HG02870 (cell line): ENCODE measurements around the gene COMMD4.
"Not testable (repeated sequence)": the region's sequence is repeated elsewhere in the genome, so short reads cannot be mapped to it uniquely, and the experiment has no call there.

ENCODE experiments used
- ATAC-seq: cut with Tn5 transposase; IDR thresholded peaks from one replicate; pipeline ENCODE4 v1.9.1; 2021; ENCODE audit warnings: mild to moderate bottlenecking, moderate library complexity; ENCODE audit not compliant: unreplicated experiment

The COMMD4 gene

DNA sequence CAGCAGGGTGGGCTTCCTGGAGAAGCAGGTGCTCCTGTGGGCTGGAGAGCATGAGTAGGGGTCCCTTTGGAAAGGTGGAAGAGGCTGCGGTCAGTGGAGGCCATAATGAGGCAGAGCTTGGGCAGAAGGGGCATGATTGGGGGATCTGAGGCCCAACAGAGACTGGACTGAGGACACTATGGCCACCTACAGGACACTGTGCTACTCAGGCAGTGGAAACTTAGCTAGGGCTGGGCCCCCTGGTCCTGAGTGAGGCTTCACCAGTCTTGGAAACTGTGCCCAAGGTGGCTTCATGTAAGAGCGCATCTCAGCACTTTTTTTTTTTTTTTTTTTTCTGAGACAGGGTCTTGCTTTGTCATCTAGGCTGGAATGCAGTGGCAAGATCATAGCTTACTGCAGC lies 6.3 kb upstream of the COMMD4 start:
- ATAC-seq = no peak

DNA sequence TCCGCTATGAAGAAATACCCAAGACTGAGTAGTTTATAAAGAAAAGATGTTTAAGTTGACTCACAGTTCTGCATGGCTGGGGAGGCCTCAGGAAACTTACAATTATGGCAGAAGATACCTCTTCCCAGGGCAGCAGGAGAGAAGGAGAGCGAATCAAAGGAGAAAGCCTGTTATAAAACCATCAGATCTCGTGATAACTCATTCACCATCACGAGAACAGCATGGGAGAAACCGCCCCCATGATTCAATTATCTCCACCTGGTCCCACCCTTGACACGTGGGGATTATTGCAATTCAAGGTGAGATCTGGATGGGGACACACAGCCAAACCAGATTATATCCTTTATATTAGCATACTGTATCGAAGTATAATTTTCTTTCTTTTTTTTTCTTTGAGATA lies 3.8 kb upstream of the COMMD4 start:
- ATAC-seq = not testable (repeated sequence)

DNA sequence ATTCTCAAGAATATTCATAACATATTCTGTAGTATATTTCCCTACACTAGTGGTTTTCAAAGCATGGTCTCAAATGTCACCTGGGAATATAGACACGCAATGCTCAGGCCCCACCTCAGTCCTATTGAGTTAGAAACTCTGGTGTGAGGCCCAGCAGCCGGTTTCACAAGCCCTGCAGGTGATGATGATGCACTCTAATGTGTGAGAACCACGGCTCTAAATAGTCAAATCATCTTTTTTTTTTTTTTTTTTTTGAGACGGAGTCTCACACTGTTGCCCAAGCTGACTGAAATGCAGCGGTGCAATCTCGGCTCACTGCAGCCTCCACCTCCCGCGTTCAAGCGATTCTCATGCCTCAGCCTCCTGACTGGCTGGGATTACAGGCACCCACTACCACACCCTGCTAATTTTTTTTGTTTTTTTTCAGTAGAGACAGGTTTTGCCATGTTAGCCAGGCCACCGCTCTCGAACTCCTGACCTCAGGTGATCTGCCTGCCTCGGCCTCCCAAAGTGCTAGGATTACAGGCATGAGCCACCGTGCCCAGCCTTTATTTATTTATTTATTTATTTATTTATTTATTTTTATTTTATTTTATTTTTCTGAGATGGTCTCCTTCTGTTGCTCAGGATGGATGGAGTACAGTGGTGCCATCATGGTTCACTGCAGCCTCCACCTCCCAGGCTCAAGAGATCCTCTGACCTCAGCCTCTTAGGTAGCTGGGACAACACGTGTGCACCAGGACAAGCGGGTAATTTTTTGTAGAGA lies 2.0 kb upstream of the COMMD4 start:
- not testable (repeated sequence) for ATAC-seq

DNA sequence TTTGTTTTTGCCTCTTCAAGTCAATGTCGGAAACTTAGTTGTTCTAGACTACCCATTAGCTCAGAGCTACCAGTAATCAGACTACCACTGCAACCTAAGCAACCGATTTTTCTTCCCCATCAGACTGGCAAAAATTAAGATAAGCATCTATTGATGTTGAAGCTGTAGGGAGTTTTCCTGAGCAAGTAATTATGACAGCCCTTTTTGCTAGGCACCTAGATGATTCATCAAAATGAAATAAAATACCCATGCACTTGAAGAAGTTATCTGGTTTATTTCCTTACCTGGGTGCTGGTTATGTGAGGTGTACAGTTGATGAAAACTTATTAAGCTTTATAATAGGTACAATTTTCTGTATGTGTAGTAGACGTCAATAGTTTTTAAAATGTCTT lies 554 bp upstream of the COMMD4 start:
- no peak for ATAC-seq

DNA sequence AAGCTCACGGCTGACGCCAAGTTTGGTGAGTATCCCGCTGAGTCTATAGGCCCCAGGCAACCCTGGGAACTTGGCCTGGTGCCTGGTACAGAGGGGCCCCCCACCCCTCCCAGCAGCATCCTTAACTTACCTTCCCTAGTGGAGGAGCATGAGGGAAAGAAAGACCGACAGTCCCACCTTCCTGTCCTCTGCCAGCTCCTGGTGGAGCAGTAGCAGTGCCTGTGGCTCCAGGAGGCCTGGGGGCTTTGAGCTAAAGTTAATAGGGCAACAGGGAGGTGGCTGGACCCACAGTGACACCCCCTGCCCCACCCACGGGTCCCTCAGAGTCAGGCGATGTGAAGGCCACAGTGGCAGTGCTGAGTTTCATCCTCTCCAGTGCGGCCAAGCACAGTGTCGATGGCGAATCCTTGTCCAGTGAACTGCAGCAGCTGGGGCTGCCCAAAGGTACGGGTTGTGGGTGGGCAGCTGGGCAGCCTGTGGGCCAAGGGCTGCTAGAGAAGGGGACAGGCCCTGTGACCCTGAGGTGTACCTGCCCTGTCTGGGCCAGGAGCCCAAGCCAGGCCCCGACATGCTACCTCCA lies 2.9 kb downstream of the COMMD4 start:
- ATAC-seq = no peak

DNA sequence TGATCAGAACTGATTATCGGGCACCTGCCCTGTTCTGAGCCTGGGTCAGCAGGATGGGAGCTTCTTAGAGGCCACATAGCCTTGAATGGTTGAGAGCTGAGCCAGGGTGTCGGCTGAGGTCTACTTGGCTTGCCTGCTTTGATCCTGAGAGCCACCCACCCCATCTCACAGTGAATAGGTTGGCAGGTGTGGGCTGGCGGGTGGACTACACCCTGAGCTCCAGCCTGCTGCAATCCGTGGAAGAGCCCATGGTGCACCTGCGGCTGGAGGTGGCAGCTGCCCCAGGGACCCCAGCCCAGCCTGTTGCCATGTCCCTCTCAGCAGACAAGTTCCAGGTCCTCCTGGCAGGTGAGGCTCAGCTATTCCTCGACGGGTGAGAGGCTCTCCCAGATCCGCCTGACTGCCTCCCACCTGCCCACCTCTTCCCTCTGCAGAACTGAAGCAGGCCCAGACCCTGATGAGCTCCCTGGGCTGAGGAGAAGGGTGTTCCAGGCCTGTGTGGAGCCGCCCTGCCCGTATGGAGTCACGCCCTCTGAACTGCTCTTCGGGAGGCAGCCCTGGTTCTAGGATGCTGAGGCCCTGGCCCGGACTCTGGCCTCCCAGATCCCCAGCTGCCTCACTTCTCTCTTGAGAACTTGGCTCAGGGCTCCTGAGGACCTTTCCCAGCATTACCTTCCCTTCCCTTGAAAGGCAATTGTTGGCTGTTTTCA lies 3.8 kb downstream of the COMMD4 start:
- no peak for ATAC-seq

DNA sequence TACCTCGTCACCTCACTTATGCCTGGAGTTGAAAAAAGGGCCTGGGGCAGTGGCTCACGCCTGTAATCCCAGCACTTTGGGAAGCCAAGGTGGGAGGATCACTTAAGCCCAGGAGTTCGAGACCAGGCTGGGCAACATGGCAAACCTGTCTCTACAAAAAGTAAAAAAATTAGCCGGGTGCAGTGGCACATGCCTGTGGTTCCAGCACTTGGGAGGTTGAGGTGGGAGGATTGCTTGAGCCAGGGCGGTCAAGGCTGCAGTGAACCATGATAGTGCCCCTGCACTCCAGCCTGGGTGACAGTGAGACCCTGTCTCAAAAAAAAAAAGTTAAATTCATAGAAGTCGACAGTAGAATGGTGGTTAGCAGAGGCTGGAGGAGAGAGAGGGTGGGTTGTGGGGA lies 6.4 kb downstream of the COMMD4 start:
- ATAC-seq = no peak

DNA sequence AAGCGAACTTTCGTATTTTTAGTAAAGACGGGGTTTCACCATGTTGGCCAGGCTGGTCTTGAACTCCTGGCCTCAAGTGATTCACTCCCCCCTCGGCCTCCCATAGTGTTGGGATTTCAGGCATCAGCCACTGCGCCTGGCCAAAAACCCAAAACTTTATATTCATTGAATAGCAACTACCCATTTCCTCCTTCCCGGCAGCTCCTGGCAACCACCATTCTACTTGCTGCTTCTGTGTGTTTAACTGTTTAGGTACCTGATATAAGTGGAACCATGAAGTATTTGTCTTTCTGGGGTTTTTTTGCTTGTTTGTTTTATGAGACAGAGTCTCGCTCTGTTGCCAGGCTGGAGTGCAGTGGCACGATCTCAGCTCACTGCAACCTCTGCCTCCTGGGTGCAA lies 8.1 kb downstream of the COMMD4 start:
- not testable (repeated sequence) for ATAC-seq

DNA sequence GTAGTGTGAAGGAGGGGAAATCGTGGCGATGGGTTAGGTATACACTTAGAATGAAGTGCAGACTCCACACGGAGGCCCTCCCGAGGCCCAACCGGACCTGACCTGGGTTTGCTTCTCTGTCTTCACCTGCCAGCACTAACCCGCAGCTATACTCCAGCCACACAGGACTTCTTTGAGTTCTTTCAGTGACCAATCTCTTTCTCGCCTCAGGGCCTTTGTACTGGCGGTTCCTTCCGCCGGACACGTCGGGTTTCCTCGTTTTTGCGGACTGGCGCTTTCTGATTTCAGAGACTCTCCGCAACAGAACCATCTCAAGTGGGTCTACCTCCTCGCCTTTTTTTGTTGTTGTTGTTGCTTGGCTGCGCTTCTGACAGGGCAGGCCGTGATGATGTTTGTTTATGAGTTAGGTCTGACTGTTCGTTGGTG lies 10.9 kb downstream of the COMMD4 start, which contains the start of gene NEIL1:
Gene NEIL1 (plus strand): TSS at position 244 of the 426 bp plus-strand sequence. CDS start 1,867 bp downstream, outside the sequence.
- no peak for ATAC-seq

DNA sequence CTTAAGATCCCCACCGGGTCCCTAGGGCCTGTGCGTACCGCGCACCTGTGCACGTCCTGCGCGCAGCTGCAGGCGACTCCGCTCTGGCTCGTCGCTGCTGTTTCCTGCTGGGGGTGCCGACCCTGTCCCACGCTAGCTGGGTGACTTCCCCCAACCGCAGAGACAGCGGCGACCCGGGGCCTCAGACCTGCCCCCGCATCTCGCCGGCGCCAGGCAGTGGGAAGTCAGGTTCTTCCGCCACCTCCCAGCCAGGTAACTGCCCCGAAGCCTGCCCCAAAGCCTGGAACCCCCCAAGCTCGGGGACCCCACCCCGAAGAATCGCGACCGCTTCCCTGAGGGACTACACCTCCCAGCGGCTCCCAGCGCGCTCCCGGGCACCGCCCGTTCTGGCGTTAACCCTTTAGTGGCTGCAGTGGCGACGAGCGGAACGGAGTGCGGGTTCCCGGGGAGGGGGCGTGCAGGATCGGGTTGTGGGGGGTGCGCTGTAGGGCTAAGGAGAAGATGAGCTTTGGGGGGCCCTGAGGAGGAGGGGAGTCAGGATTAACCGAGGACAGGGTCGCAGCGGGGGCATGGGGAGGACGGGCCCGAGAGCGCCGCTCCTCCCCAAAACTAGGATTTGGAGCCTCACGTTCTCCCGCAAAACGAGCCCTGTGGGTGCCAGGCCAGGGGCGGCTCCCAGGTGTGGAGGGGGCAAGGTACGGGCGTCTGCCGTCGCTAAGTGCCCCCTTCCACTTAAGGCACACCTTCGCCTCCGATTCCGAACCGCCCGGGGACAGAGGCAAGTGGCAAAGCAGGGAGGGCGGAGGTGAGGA lies 11.6 kb downstream of the COMMD4 start:
- ATAC-seq = no peak

DNA sequence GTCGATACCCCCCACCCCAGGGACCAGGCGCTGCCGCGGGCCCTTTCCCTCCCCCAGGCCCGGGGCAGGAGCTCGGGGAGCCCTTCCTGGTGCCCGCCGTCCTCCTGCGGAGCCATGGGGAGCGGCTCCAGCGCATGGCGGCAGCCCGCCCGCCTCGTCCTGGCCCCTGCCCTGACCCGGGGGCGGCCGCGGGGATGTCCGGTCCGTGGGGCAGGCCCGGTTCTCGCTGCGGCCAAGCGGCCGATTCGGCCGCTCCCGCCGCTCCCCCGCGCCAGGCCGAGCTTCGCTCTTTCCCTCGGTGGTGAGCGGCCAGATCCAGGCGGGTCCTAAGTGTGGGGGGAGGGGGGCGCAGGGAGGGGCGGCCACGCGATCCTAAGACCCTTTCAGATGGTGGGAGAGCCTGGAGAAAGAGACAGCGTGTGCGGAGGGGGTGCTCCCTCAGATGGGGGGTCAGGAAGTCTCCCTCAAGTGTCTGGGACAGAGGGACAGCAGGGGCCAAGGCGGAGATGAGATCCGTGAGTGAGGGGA lies 12.2 kb downstream of the COMMD4 start:
- ATAC-seq = no peak

DNA sequence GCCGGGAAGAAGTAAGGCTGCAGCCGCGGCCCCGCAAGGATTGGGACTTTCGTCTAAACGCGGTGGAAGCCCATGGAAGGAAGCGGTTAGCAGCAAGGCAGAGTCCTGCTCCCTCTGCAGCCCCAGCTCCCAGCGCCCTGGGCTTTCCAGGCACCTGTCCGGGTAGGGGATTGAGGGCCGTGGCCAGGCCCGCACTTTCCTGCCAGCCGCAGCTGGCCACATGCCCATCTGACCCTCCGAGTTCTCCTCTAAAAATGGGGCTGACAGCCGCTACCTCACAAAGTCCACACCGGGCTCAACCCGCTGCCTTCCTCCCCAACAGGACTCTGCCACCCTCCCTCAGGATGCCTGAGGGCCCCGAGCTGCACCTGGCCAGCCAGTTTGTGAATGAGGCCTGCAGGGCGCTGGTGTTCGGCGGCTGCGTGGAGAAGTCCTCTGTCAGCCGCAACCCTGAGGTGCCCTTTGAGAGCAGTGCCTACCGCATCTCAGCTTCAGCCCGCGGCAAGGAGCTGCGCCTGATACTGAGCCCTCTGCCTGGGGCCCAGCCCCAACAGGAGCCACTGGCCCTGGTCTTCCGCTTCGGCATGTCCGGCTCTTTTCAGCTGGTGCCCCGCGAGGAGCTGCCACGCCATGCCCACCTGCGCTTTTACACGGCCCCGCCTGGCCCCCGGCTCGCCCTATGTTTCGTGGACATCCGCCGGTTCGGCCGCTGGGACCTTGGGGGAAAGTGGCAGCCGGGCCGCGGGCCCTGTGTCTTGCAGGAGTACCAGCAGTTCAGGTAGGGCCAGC lies 12.9 kb downstream of the COMMD4 start:
- no peak for ATAC-seq

DNA sequence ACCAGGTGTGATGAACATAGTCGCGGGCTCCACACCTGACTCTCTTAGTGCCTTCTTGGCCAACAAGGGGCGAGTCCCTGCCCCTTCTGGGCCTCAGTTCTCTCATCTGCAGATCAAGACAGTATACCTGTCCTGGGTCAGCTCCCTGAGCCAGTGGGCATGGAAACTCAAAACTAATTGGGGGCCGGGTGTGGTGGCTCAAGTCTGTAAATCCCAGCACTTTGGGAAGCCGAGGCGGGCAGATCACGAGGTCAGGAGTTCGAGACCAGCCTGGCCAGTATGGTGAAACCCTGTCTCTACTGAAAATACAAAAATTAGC lies 13.4 kb downstream of the COMMD4 start:
- not testable (repeated sequence) for ATAC-seq

DNA sequence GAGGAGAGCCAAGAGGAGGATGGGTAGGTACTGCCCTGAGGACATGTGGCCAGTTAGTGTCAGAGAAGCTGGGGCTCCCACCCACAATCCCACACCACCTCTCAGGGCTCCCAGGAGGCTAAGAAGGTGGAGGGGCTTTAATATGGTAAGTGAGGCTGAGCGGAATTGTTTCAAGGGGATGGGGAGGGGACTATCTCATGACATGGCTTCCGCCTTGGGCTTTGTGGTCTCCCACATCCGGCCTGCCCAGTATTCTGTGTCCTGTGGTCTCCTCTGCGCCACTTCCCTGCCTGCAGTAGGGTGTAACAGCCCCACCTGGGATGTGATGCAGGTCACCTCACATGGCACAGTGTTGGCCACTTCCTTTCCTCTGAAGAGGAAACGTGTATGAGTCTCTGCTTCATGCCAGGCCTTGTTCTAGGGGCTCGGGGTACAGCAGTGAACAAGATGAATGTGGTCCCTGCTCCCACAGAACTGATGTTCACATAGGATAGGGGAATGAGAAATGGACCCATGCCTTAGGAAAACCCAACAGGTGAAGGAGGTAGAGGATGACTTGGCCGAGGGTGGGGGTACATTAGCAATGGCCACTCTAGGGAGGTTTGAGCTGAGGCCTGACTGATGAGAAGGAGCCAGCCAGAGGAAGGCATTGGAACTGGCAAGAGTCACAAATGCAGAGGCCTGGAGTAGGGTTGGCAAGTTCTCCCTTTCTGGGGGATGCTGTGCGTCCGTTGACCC lies 14.2 kb downstream of the COMMD4 start:
- ATAC-seq = no peak

DNA sequence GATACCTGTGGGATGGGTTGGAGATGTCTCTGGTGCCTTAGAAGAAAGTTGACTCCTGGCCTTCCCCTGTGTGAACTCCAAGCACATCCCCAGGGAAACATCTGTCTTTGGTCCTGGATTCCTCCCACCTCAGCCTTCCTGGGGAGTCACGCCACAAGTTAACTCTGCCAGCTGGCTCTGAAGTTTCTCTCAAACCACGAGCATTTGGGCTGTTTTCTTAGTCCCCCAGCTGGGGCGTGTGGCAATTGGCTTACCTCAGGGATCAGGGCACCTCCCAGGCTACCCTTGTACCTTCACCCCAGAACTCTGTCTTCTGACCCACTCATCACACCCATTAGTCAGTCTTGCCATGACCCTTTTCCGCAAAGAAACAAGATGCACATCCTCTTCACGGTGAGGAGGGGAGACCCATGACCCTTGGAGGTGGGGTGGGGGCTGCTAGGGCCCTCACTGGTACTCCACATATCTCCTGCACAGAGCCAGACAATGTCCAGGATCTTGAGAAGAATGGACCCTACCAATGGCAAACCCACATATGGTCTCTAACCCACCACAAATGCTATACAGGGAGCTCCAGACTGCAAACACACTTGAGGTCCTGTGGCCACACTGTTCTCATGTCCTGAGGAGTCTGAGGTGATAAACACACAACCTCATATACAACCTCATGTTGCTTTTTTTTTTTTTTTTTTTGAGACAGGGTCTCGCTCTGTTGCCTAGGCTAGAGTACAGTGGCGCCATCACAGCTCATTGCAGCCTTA lies 14.9 kb downstream of the COMMD4 start:
- no peak for ATAC-seq

DNA sequence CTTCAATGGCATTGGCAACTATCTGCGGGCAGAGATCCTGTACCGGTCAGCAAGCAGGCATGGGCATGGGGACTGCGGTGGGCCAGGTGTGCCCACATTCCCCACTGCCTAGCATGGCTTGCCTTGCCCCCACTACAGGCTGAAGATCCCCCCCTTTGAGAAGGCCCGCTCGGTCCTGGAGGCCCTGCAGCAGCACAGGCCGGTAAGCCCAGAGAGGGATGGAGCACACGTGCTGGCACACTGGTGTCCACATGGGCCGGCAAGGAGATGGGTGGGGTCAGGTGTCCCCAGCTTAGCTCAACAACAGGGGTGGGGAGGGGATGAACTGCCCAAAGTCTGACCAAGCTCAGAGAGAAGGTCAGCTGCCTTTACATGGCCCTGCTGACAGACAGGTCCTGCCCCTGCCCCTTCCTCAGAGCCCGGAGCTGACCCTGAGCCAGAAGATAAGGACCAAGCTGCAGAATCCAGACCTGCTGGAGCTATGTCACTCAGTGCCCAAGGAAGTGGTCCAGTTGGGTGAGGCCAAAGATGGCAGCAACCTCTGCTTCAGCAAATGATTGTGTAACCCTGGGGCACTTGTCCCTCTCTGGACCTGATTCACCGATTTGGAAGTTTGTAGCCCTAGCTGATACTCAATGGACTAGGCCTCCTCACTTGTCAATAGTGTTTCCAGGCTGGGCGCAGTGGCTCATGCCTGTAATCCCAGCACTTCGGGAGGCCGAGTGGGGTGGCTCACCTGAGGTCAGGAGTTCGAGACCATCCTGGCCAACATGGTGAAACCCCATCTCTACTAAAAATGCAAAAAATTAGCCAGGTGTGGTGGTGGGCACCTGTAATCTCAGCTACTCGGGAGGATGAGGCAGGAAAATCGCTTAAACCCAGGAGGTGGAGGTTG lies 16.6 kb downstream of the COMMD4 start:
- ATAC-seq = no peak

DNA sequence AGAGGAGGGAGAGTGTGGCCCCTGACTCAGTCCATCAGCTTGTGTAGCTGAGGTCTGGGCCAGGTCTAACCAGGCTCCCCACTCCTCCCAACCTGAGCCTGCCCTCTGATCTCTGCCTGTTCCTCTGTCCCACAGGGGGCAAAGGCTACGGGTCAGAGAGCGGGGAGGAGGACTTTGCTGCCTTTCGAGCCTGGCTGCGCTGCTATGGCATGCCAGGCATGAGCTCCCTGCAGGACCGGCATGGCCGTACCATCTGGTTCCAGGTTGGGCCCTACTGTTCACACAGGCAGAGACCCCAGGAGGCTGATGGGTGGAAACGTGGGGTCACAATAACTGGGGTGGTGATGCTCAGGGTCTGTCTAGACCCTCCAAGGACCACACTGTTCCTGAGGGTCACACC lies 17.7 kb downstream of the COMMD4 start:
- ATAC-seq = no peak

DNA sequence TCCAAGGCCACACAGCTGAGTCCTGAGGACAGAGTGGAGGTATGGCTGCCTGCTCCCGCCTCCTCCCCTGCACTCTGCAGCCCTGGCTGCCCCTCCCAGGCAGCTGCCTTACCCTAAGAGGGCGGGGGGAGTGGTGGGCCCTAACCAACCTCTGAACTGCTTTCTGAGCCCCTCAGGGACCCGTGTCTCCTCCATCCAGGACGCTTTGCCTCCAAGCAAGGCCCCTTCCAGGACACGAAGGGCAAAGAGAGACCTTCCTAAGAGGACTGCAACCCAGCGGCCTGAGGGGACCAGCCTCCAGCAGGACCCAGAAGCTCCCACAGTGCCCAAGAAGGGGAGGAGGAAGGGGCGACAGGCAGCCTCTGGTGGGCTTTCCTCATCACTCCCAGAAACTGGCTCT lies 18.6 kb downstream of the COMMD4 start:
- ATAC-seq = no peak
